ENCODE measurements around the gene KCNK3.

KCNK3 gene

GRCh38 chr2:26706093-26706492, 13.6 kb downstream of the KCNK3 start:
- DNase-seq (ENCODE audit: low read depth), result no peak
- TF ChIP-seq, protein P1, sequence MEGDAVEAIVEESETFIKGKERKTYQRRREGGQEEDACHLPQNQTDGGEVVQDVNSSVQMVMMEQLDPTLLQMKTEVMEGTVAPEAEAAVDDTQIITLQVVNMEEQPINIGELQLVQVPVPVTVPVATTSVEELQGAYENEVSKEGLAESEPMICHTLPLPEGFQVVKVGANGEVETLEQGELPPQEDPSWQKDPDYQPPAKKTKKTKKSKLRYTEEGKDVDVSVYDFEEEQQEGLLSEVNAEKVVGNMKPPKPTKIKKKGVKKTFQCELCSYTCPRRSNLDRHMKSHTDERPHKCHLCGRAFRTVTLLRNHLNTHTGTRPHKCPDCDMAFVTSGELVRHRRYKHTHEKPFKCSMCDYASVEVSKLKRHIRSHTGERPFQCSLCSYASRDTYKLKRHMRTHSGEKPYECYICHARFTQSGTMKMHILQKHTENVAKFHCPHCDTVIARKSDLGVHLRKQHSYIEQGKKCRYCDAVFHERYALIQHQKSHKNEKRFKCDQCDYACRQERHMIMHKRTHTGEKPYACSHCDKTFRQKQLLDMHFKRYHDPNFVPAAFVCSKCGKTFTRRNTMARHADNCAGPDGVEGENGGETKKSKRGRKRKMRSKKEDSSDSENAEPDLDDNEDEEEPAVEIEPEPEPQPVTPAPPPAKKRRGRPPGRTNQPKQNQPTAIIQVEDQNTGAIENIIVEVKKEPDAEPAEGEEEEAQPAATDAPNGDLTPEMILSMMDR (IDR thresholded peaks at IDR 0.05; ENCODE audit: insufficient read depth, low read depth, low read length, missing control alignments), result no peak
- no peak overlapping the region for H3K4me3 ChIP-seq (ENCODE audit: low read depth, low read length)

GRCh38 chr2:26706616-26707473, 14.3 kb downstream of the KCNK3 start:
- TF ChIP-seq, protein P1 (IDR thresholded peaks at IDR 0.05; ENCODE audit: insufficient read depth, low read depth, low read length, missing control alignments), result no peak
- no peak for DNase-seq (ENCODE audit: low read depth)
- no peak overlapping the region for H3K4me3 ChIP-seq (ENCODE audit: low read depth, low read length)

DNA sequence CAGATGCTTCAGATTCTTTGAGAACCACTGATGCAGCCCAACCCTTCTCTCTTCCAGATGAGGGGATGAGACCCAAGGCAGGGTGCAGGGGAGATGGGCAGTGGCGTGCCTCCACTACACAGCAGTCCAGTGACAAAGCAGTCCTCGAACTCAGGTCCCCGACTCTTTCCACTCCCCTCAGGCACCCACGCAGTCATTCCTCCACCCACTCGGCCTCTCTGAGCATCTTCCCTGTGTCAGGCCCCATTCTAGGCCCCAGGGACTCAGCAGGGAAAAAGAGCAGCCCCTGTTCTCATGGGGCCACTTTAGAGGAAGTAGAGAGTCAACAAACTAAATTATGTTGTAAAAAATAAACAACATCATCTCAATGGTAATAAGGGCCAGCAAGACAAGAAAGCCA, 15.2 kb downstream of the KCNK3 start:
- H3K4me3 ChIP-seq (ENCODE audit: low read depth, low read length), result no peak overlapping the region
- TF ChIP-seq, protein P1 (IDR thresholded peaks at IDR 0.05; ENCODE audit: insufficient read depth, low read depth, low read length, missing control alignments), result no peak
- no peak for DNase-seq (ENCODE audit: low read depth)

GRCh38 chr2:26708457-26708856, 15.9 kb downstream of the KCNK3 start:
- DNase-seq (ENCODE audit: low read depth), result no peak
- TF ChIP-seq, protein P1 (IDR thresholded peaks at IDR 0.05; ENCODE audit: insufficient read depth, low read depth, low read length, missing control alignments), result no peak
- H3K4me3 ChIP-seq (ENCODE audit: low read depth, low read length), result no peak overlapping the region

DNA sequence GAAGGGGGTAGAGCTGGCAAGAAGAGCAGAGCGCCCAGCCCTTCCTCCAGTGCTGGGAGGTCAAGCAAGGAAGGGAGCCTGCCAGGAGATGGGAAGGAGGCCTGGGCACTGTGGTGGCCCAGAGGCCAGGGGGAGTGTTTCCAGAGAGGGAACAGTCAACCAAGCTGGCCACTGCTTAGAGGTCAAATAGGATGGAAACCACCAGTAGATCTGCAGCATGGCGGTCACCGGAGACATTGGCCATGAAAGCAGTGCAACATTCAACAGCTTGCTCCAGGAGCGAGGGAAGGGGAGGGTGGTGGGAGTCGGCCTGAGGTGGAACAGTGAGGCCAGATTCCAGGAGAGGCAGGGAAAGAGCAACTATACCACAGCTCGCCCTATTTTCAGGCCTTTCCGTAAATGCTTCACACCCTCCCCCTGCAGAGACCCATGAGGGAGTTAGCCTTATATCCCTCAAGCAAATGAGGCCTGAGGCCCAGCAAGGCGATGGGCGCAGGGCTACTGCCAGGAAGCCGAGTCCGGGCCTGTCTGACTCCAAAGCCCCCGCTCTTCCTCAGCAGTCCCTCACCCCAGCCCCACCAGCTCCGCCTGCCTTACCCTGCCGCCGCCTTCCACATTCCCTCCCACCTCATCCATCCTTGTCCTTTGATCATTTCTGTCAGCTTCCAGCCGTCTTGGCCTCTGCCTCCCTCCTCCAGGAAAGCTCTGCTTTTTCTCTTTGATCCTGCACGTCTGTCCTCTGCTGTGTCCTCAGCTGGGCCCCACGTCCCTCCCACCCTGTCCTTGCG, 17.0 kb downstream of the KCNK3 start:
- no peak overlapping the region for H3K4me3 ChIP-seq (ENCODE audit: low read depth, low read length)
- no peak for DNase-seq (ENCODE audit: low read depth)
- TF ChIP-seq, protein P1 (IDR thresholded peaks at IDR 0.05; ENCODE audit: insufficient read depth, low read depth, low read length, missing control alignments), result no peak

GRCh38 chr2:26710145-26710544, 17.6 kb downstream of the KCNK3 start:
- TF ChIP-seq, protein P1 (IDR thresholded peaks at IDR 0.05; ENCODE audit: insufficient read depth, low read depth, low read length, missing control alignments), result no peak
- no peak overlapping the region for H3K4me3 ChIP-seq (ENCODE audit: low read depth, low read length)
- no peak for DNase-seq (ENCODE audit: low read depth)

All from GM12865 (cell line).